Mesenchymal stem cell (in vitro differentiated cells and primary cell): ENCODE results near the gene IGSF23.

Experiments used
- DNase-seq: peaks from one replicate; pipeline ENCODE4 v3.0.0-alpha.2; 2013
- H2AFZ ChIP-seq: one replicate; pipeline ENCODE4 v1.6.1; 2013; ENCODE audit warnings: low read depth, mild to moderate bottlenecking, control low read depth, inconsistent platforms, low read length, moderate library complexity
- H2AK5ac ChIP-seq: 2 replicates; pipeline ENCODE4 v1.6.1; 2013; ENCODE audit warnings: low read length, moderate library complexity, mild to moderate bottlenecking, inconsistent platforms; ENCODE audit not compliant: severe bottlenecking
- H2BK120ac ChIP-seq: one replicate; pipeline ENCODE4 v1.6.1; 2013; ENCODE audit warnings: low read depth, mild to moderate bottlenecking, inconsistent platforms, low read length, moderate library complexity
- H2BK12ac ChIP-seq, 2 experiments: one replicate each; pipeline ENCODE4 v1.6.1; 2013; ENCODE audit warnings: inconsistent platforms in 2 of 2, low read length in 2 of 2, mild to moderate bottlenecking in 2 of 2, moderate library complexity in 2 of 2, control low read depth in 1 of 2
- H2BK15ac ChIP-seq: one replicate; pipeline ENCODE4 v1.6.1; 2013; ENCODE audit warnings: mild to moderate bottlenecking, low read depth, inconsistent platforms; ENCODE audit not compliant: poor library complexity, severe bottlenecking
- H2BK5ac ChIP-seq: 2 replicates; pipeline ENCODE4 v1.6.1; 2013; ENCODE audit warnings: low read depth, mild to moderate bottlenecking, low read length, control low read depth, inconsistent platforms; ENCODE audit not compliant: poor library complexity, severe bottlenecking
- H3K14ac ChIP-seq, 2 experiments: one replicate each; pipeline ENCODE4 v1.6.1; 2013; ENCODE audit warnings: inconsistent platforms in 2 of 2, low read length in 2 of 2, control low read depth in 1 of 2, mild to moderate bottlenecking in 1 of 2, moderate library complexity in 1 of 2
- H3K18ac ChIP-seq, 2 experiments: one replicate each; pipeline ENCODE4 v1.6.1; 2013; ENCODE audit warnings: inconsistent platforms in 2 of 2, low read length in 2 of 2, control low read depth in 1 of 2, low read depth in 1 of 2, mild to moderate bottlenecking in 1 of 2
- H3K23ac ChIP-seq, 2 experiments: one replicate each; pipeline ENCODE4 v1.6.1; 2013; ENCODE audit warnings: inconsistent platforms in 2 of 2, low read length in 2 of 2, mild to moderate bottlenecking in 2 of 2, moderate library complexity in 2 of 2, control low read depth in 1 of 2
- H3K27ac ChIP-seq: 2 replicates; pipeline ENCODE4 v1.5.1; 2013; ENCODE audit warnings: mild to moderate bottlenecking, moderate library complexity, low read length, control low read depth, inconsistent platforms; ENCODE audit not compliant: poor library complexity, severe bottlenecking
- H3K27me3 ChIP-seq, 2 experiments: 2 replicates each; pipeline versions ENCODE4 v1.6.1 to v1.7.0; 2013; ENCODE audit warnings: low read length in 2 of 2, mild to moderate bottlenecking in 2 of 2, moderate library complexity in 2 of 2, control low read depth in 1 of 2, inconsistent platforms in 1 of 2; ENCODE audit not compliant: control insufficient read depth in 1 of 2, insufficient read depth in 1 of 2
- H3K36me3 ChIP-seq, 2 experiments: 2 replicates each; pipeline versions ENCODE4 v1.6.1 to v1.7.0; 2013; ENCODE audit warnings: low read length in 2 of 2, control low read depth in 1 of 2, inconsistent platforms in 1 of 2, low read depth in 1 of 2, mild to moderate bottlenecking in 1 of 2; ENCODE audit not compliant: insufficient read depth in 2 of 2, control insufficient read depth in 1 of 2
- H3K4ac ChIP-seq, 2 experiments: one replicate each; pipeline ENCODE4 v1.6.1; 2013; ENCODE audit warnings: inconsistent platforms in 2 of 2, low read length in 2 of 2, mild to moderate bottlenecking in 2 of 2, moderate library complexity in 2 of 2, control low read depth in 1 of 2, low read depth in 1 of 2
- H3K4me1 ChIP-seq: 2 replicates; pipeline ENCODE4 v1.6.1; 2013; ENCODE audit warnings: low read depth, low read length, control low read depth; ENCODE audit not compliant: control insufficient read depth, insufficient read depth
- H3K4me2 ChIP-seq: 2 replicates; pipeline ENCODE4 v1.6.1; 2013; ENCODE audit warnings: low read length, mild to moderate bottlenecking, inconsistent platforms; ENCODE audit not compliant: poor library complexity, severe bottlenecking
- H3K4me3 ChIP-seq, 2 experiments: 2 replicates each; pipeline versions ENCODE4 v1.5.1 to v1.7.0; 2013; ENCODE audit warnings: low read length in 2 of 2, mild to moderate bottlenecking in 2 of 2, control low read depth in 1 of 2, low read depth in 1 of 2; ENCODE audit not compliant: insufficient read depth in 1 of 2
- H3K79me1 ChIP-seq: replicated peaks from 2 replicates; pipeline ENCODE4 v1.6.1; 2013; ENCODE audit warnings: mild to moderate bottlenecking, control low read depth, low read length, inconsistent platforms; ENCODE audit not compliant: poor library complexity, severe bottlenecking
- H3K9ac ChIP-seq: 2 replicates; pipeline ENCODE4 v1.7.0; 2013; ENCODE audit warnings: mild to moderate bottlenecking, low read length, moderate library complexity
- H3K9me3 ChIP-seq: 2 replicates; pipeline ENCODE4 v1.7.0; 2013; ENCODE audit warnings: mild to moderate bottlenecking, low read length; ENCODE audit not compliant: control insufficient read depth
- H4K8ac ChIP-seq: one replicate; pipeline ENCODE4 v1.6.1; 2013; ENCODE audit warnings: inconsistent platforms, mild to moderate bottlenecking, low read length, moderate library complexity
- H4K91ac ChIP-seq: one replicate; pipeline ENCODE4 v1.6.1; 2013; ENCODE audit warnings: mild to moderate bottlenecking, low read length, inconsistent platforms
- WGBS: methylation state at CpG from one replicate; pipeline ENCODE4 v1.1.7; 2013; ENCODE audit warnings: mixed read lengths; 5-methylcytosine and 5-hydroxymethylcytosine counted together

The IGSF23 gene

GRCh38 chr19:44641501-44642265 lies 28.3 kb downstream of the IGSF23 start:
- Histone ChIP-seq H3K27ac (no peak overlapping the region), H3K4ac (no peak overlapping the region), H2BK5ac (no peak overlapping the region), H3K4me3 (no peak overlapping the region), H3K14ac (no peak overlapping the region), H4K91ac (no peak overlapping the region), H2AFZ (no peak overlapping the region), H3K9me3 (no peaks in the 10 kb centered on the region), H3K79me1 (peaks cover 13% of the 10 kb centered on the region), H4K8ac (no peak overlapping the region), H2AK5ac (peak overlapping the region; percentile 87), H3K4me1 (peaks cover 23% of the 10 kb centered on the region), H2BK12ac (no peak overlapping the region), H2BK120ac (no peak overlapping the region), H3K18ac (no peak overlapping the region), H2BK15ac (no peak overlapping the region), H3K27me3 (peaks cover 0 to 2% of the 10 kb centered on the region in 2 experiments), H3K23ac (no peak overlapping the region), H3K4me2 (no peak overlapping the region), H3K36me3 (peaks cover 0 to 4% of the 10 kb centered on the region in 2 experiments), H3K9ac (no peak overlapping the region)
- 90% methylated on average over 7 of the region's 9 CpGs for WGBS
- DNase-seq = no peak

- no peak overlapping the region for H4K91ac ChIP-seq
- H3K27ac ChIP-seq = no peak overlapping the region
- no peak overlapping the region for H2AFZ ChIP-seq
- no peak overlapping the region for H3K9ac ChIP-seq
- H3K23ac ChIP-seq = no peak overlapping the region
- H3K4ac ChIP-seq = no peak overlapping the region
- H2BK12ac ChIP-seq = no peak overlapping the region
- peaks cover 25% of the 10 kb centered on the region for H3K4me1 ChIP-seq
- H3K14ac ChIP-seq = no peak overlapping the region
- no peak overlapping the region for H4K8ac ChIP-seq
- DNase-seq = no peak
- H2AK5ac ChIP-seq = peak overlapping the region; percentile 44
- peaks cover 16% of the 10 kb centered on the region for H3K79me1 ChIP-seq
- H3K4me3 ChIP-seq = no peak overlapping the region
- no peak overlapping the region for H2BK120ac ChIP-seq
- no CpG with 5 or more reads among the region's 1 CpG for WGBS
- peaks cover 3 to 11% of the 10 kb centered on the region in 2 experiments for H3K36me3 ChIP-seq
- H3K27me3 ChIP-seq = peaks cover 0 to 2% of the 10 kb centered on the region in 2 experiments
- H2BK15ac ChIP-seq = no peak overlapping the region
- no peaks in the 10 kb centered on the region for H3K9me3 ChIP-seq
- no peak overlapping the region for H2BK5ac ChIP-seq
- H3K18ac ChIP-seq = no peak overlapping the region
- no peak overlapping the region for H3K4me2 ChIP-seq
Observed at GRCh38 chr19:44642377-44642776, 29.0 kb downstream of the IGSF23 start.

GRCh38 chr19:44643605-44644401 lies 30.4 kb downstream of the IGSF23 start, which contains the start of gene PVR:
Gene PVR, plus strand, starts transcription at chr19:44643910. Its CDS starts 187 bp downstream, at chr19:44644097.
- under 1% methylated on average over 62 of the region's 70 CpGs for WGBS
- Histone ChIP-seq H3K4me1 (peaks cover 23% of the 10 kb centered on the region), H3K4me3 (peak within 1 kb of the TSS; percentile 77 to 92), H3K23ac (no peak within 1 kb of the TSS), H4K91ac (peak within 1 kb of the TSS; percentile 75), H3K9me3 (no peaks in the 10 kb centered on the region), H3K79me1 (peaks cover 20% of the 10 kb centered on the region), H3K27me3 (peaks cover 0 to 2% of the 10 kb centered on the region in 2 experiments), H2BK15ac (peak within 1 kb of the TSS; percentile 76), H3K36me3 (peaks cover 10 to 23% of the 10 kb centered on the region in 2 experiments), H3K4me2 (peak within 1 kb of the TSS; percentile 98), H4K8ac (peak within 1 kb of the TSS; percentile 94), H3K27ac (peak within 1 kb of the TSS; percentile 84), H2AK5ac (peak within 1 kb of the TSS; percentile 88), H2BK12ac (peak within 1 kb of the TSS; percentile 78 to 83), H3K4ac (peak within 1 kb of the TSS; percentile 7 to 73), H2BK120ac (peak within 1 kb of the TSS; percentile 80), H3K18ac (peak within 1 kb of the TSS; percentile 85 to 95), H2BK5ac (peak within 1 kb of the TSS; percentile 74), H2AFZ (peak within 1 kb of the TSS; percentile 93), H3K14ac (peak within 1 kb of the TSS in 1 of 2 experiments; percentile 96), H3K9ac (peak within 1 kb of the TSS; percentile 82)
- DNase-seq = peak; percentile 87
